ENCODE results near the gene NMNAT2. TPM values are rescaled to one million over a fixed set of nuclear protein-coding genes. Genes with fewer than 3 reads are reported as not detected.

The NMNAT2 gene
- total and polyA plus RNA-seq, 2 of the 8 experiments (the other 6 are each of a cell fraction or from before 2014, with no cell fraction given): 6.5 to 20.9 TPM

DNA sequence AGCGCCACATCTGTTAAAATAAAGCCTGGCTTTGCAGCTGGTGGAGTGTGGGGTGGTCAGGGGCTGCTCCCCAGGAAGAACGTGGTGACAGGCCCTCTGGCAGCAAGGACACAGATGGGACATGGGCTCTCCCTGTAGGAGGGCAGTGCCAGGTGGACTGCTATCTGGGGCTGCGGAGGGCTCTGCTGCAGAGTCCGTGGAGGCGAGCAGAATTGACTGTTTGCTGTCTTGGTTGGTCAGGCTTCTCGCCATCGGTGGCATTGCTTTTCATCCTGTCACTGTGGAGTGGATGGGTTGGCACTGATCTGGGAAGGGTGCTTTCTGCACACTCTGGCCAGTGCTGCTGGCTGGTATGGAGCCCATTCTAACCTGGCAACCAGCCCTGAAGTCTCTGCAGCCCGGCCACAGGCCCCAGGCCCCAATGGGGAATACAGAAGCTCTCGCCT is 129.1 kb downstream of the NMNAT2 start:
- H3K79me1 ChIP-seq (ENCODE audit: low read depth, low read length): no peaks in the 10 kb centered on the region
- no peak overlapping the region for H2AK5ac ChIP-seq (ENCODE audit: low read depth, low read length)
- H2BK20ac ChIP-seq (ENCODE audit: low read length): no peak overlapping the region
- CTCF ChIA-PET (ENCODE audit: partially characterized antibody): interaction anchor here (0.5 to 3.3 kb wide), 3 partner anchors 16 to 128 kb away, joined by 3 to 31 read pairs (median 4); no protein-coding TSS in a partner anchor
- no peaks in the 10 kb centered on the region for H3K27me3 ChIP-seq (replicated peaks in 1 of 4; ENCODE audit: control insufficient read depth in 3 of 4, extremely low read depth in 1 of 4, insufficient read depth in 3 of 4, low read length in 3 of 4)
- 0 out of 2 replicates have a peak overlapping the region, but pooled peaks have one; percentile 95 for H2BK15ac ChIP-seq (ENCODE audit: low read length)
- no peak overlapping the region for H3K14ac ChIP-seq (ENCODE audit: insufficient read length)
- H4K91ac ChIP-seq (replicated peaks; ENCODE audit: insufficient read length, low read length): no peak overlapping the region
- no peak overlapping the region for H3K9ac ChIP-seq (replicated peaks in 1 of 4; ENCODE audit: extremely low read depth in 1 of 4, low read depth in 3 of 4, low read length in 3 of 4)
- no peak overlapping the region; the same call in 1 of the 2 replicates for H3K18ac ChIP-seq (ENCODE audit: extremely low read depth, low read length)
- H4K8ac ChIP-seq (ENCODE audit: extremely low read depth, insufficient read depth, low read length): peak overlapping the region; percentile 14; the same call in 1 of the 2 replicates
- H3K23me2 ChIP-seq (ENCODE audit: low read depth, low read length): no peaks in the 10 kb centered on the region
- no peak overlapping the region for H2BK120ac ChIP-seq (replicated peaks; ENCODE audit: low read depth, low read length)
- H4K20me1 ChIP-seq (replicated peaks in 1 of 2; ENCODE audit: control insufficient read depth in 1 of 2, insufficient read depth in 2 of 2, low read length in 2 of 2): no peaks in the 10 kb centered on the region
- H3K27ac ChIP-seq (ENCODE audit: low read depth, low read length): no peak overlapping the region
- no peak overlapping the region for H3K4me2 ChIP-seq (ENCODE audit: insufficient read depth in 1 of 2, low read depth in 2 of 2, low read length in 2 of 2)
- no peak for DNase-seq (ENCODE audit: low read depth in 1 of 2, low spot score in 2 of 2)
- H3K79me2 ChIP-seq (ENCODE audit: control insufficient read depth in 1 of 2, insufficient read depth in 2 of 2, low read length in 2 of 2): no peaks in the 10 kb centered on the region
- peaks cover 4 to 21% (median 10%) of the 10 kb centered on the region in 4 experiments for H3K4me1 ChIP-seq (replicated peaks in 1 of 4; ENCODE audit: control insufficient read depth in 3 of 4, insufficient read depth in 4 of 4, low read length in 3 of 4)
- no peak overlapping the region for H3K4ac ChIP-seq (replicated peaks; ENCODE audit: insufficient read length, low read depth, low read length)
- POLR2A ChIA-PET (ENCODE audit: partially characterized antibody): interaction anchor here (0.9 kb wide), 1 partner anchor 21 kb away, joined by 3 read pairs; no protein-coding TSS in a partner anchor
- no peak overlapping the region for H2BK5ac ChIP-seq (ENCODE audit: low read depth, low read length)
- 90% methylated on average over 9 of the region's 9 CpGs; no CpG with 5 or more reads in 1 of the 2 experiments for WGBS, 2 experiments (ENCODE audit: extremely low coverage in 1 of 2, insufficient coverage in 1 of 2, insufficient read length in 1 of 2, insufficient replicate concordance in 2 of 2, low coverage in 1 of 2, low lambda C conversion rate in 2 of 2, missing lambda C conversion rate in 1 of 2)
- no peak overlapping the region for H3K23ac ChIP-seq (ENCODE audit: insufficient read length)
- no peaks in the 10 kb centered on the region for H3K9me3 ChIP-seq (ENCODE audit: insufficient read depth in 2 of 2, low read depth in 1 of 2, low read length in 1 of 2)
- H3K56ac ChIP-seq (replicated peaks; ENCODE audit: insufficient read length, low read depth, low read length): no peak overlapping the region
- no peaks in the 10 kb centered on the region for H3K36me3 ChIP-seq (ENCODE audit: control insufficient read depth in 2 of 4, insufficient read depth in 4 of 4, low read length in 3 of 4)
- no peak for FAIRE-seq
- H4K5ac ChIP-seq (ENCODE audit: insufficient read length, low read depth, low read length): no peak overlapping the region
- H2BK12ac ChIP-seq (ENCODE audit: low read depth, low read length): peak overlapping the region; percentile 50; the same call in 1 of the 2 replicates
- H3K4me3 ChIP-seq (ENCODE audit: extremely low read depth in 1 of 4, insufficient read depth in 2 of 4, low read depth in 3 of 4, low read length in 4 of 4): no peak overlapping the region
- no peak overlapping the region for H2AFZ ChIP-seq (ENCODE audit: low read length)
